ENCODE results near the gene PLGRKT. TPM values are rescaled to one million over a fixed set of nuclear protein-coding genes. Genes with fewer than 3 reads are reported as not detected.
"Not testable (repeated sequence)": the region's sequence is repeated elsewhere in the genome, so short reads cannot be mapped to it uniquely, and the experiment has no call there.

Gene PLGRKT
- total RNA-seq, 2 donors from 2014 or later: 55.9 to 56.2 TPM

GRCh38 chr9:5470122-5470521, 32.4 kb upstream of the PLGRKT start:
- no peak overlapping the region for H3K9ac ChIP-seq (ENCODE audit: low read depth in 2 of 2, low read length in 2 of 2)
- no peak for TF ChIP-seq CTCF (IDR thresholded peaks at IDR 0.05)
- no peaks in the 10 kb centered on the region for H3K9me3 ChIP-seq
- H3K36me3 ChIP-seq: no peaks in the 10 kb centered on the region
- no peak overlapping the region for H3K27ac ChIP-seq
- H3K27me3 ChIP-seq: no peaks in the 10 kb centered on the region
- no peak overlapping the region for H3K4me3 ChIP-seq
- H3K4me1 ChIP-seq: no peaks in the 10 kb centered on the region
- intact Hi-C loops (cut with DNase I): no loop called here
- no peak for DNase-seq

- TF ChIP-seq CTCF (IDR thresholded peaks at IDR 0.05): no peak
- Histone ChIP-seq H3K27me3 (no peaks in the 10 kb centered on the region), H3K4me1 (no peaks in the 10 kb centered on the region), H3K9me3 (no peaks in the 10 kb centered on the region), H3K27ac (no peak overlapping the region), H3K9ac (ENCODE audit: low read depth in 2 of 2, low read length in 2 of 2) (no peak overlapping the region), H3K36me3 (no peaks in the 10 kb centered on the region), H3K4me3 (no peak overlapping the region)
- no peak for DNase-seq
- intact Hi-C loops (cut with DNase I): no loop called here
Measured at GRCh38 chr9:5468850-5469249, 31.1 kb upstream of the PLGRKT start.

- no peak for DNase-seq
- intact Hi-C loops (cut with DNase I): no loop called here
- Histone ChIP-seq H3K27me3 (no peaks in the 10 kb centered on the region), H3K27ac (no peak overlapping the region), H3K9me3 (no peaks in the 10 kb centered on the region), H3K9ac (ENCODE audit: low read depth in 2 of 2, low read length in 2 of 2) (no peak overlapping the region), H3K4me3 (no peak overlapping the region), H3K4me1 (no peaks in the 10 kb centered on the region), H3K36me3 (no peaks in the 10 kb centered on the region)
- no peak for TF ChIP-seq CTCF (IDR thresholded peaks at IDR 0.05)
Measured at GRCh38 chr9:5466766-5467165, 29.0 kb upstream of the PLGRKT start.

- no peak overlapping the region for H3K9ac ChIP-seq (ENCODE audit: low read depth in 2 of 2, low read length in 2 of 2)
- no peaks in the 10 kb centered on the region for H3K27me3 ChIP-seq
- H3K36me3 ChIP-seq: no peaks in the 10 kb centered on the region
- H3K4me3 ChIP-seq: no peak overlapping the region
- no peaks in the 10 kb centered on the region for H3K4me1 ChIP-seq
- no peak for TF ChIP-seq CTCF (IDR thresholded peaks at IDR 0.05)
- no peak overlapping the region for H3K27ac ChIP-seq
- no peaks in the 10 kb centered on the region for H3K9me3 ChIP-seq
- no peak for DNase-seq
- intact Hi-C loops (cut with DNase I): no loop called here
Measured at GRCh38 chr9:5466005-5466404, 28.3 kb upstream of the PLGRKT start.

GRCh38 chr9:5464831-5465330, 27.2 kb upstream of the PLGRKT start:
- H3K36me3 ChIP-seq; intact Hi-C loops (cut with DNase I); H3K4me1 ChIP-seq; DNase-seq; H3K9me3 ChIP-seq; H3K9ac ChIP-seq (ENCODE audit: low read depth in 2 of 2, low read length in 2 of 2); H3K27ac ChIP-seq; H3K27me3 ChIP-seq; H3K4me3 ChIP-seq: not testable (repeated sequence)

- no peak overlapping the region for H3K27ac ChIP-seq
- intact Hi-C loops (cut with DNase I): no loop called here
- H3K4me1 ChIP-seq: no peaks in the 10 kb centered on the region
- H3K27me3 ChIP-seq: no peaks in the 10 kb centered on the region
- TF ChIP-seq CTCF (IDR thresholded peaks at IDR 0.05): no peak
- H3K9ac ChIP-seq (ENCODE audit: low read depth in 2 of 2, low read length in 2 of 2): no peak overlapping the region
- H3K9me3 ChIP-seq: no peaks in the 10 kb centered on the region
- H3K4me3 ChIP-seq: no peak overlapping the region
- DNase-seq: no peak
- no peaks in the 10 kb centered on the region for H3K36me3 ChIP-seq
Measured at GRCh38 chr9:5460157-5460556, 22.4 kb upstream of the PLGRKT start.

Data from colonic mucosa (tissue), 4 donors.